ENCODE results near the gene TNFSF4. TPM values are rescaled to one million over a fixed set of nuclear protein-coding genes. Genes with fewer than 3 reads are reported as not detected.

The TNFSF4 gene
- total and polyA plus RNA-seq, 2 of the 13 experiments (the other 11 are each of a cell fraction or from before 2014, with no cell fraction given), result 2.4 to 7.9 TPM

DNA sequence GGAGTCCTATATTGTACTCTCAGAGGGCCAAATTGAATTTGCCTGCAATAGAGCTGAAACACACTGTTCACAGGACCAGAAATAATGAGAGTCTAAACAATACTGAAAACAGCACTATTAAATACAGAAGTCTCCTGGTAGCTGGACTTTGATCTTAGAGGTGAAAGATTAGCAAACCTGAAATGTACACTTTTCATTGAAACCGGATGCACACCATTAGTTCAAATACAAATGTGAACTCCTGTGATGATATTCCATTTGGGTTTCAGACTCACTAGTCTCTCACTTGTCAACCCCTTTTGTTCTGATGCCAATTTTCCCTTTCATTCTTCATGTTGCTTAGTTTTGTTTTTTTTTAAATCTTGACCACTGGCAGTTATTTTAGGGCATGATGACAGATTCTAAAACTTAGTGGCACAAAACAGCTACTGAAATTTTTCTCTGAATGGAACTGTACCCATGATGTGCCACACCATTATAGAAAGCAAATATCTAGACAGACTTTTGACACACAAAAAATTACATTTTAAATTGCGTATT, 5.9 kb upstream of the TNFSF4 start (continued):
- TF ChIP-seq, protein P1, sequence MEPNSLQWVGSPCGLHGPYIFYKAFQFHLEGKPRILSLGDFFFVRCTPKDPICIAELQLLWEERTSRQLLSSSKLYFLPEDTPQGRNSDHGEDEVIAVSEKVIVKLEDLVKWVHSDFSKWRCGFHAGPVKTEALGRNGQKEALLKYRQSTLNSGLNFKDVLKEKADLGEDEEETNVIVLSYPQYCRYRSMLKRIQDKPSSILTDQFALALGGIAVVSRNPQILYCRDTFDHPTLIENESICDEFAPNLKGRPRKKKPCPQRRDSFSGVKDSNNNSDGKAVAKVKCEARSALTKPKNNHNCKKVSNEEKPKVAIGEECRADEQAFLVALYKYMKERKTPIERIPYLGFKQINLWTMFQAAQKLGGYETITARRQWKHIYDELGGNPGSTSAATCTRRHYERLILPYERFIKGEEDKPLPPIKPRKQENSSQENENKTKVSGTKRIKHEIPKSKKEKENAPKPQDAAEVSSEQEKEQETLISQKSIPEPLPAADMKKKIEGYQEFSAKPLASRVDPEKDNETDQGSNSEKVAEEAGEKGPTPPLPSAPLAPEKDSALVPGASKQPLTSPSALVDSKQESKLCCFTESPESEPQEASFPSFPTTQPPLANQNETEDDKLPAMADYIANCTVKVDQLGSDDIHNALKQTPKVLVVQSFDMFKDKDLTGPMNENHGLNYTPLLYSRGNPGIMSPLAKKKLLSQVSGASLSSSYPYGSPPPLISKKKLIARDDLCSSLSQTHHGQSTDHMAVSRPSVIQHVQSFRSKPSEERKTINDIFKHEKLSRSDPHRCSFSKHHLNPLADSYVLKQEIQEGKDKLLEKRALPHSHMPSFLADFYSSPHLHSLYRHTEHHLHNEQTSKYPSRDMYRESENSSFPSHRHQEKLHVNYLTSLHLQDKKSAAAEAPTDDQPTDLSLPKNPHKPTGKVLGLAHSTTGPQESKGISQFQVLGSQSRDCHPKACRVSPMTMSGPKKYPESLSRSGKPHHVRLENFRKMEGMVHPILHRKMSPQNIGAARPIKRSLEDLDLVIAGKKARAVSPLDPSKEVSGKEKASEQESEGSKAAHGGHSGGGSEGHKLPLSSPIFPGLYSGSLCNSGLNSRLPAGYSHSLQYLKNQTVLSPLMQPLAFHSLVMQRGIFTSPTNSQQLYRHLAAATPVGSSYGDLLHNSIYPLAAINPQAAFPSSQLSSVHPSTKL (CRISPR knock-in tag; IDR thresholded peaks at IDR 0.05), result peak; percentile 96
- TF ChIP-seq ZFP36L1 (CRISPR knock-in tag; IDR thresholded peaks at IDR 0.05) (no peak), MED1 (CRISPR knock-in tag; IDR thresholded peaks at IDR 0.05) (peak; percentile 87), ZFP41 (CRISPR knock-in tag; IDR thresholded peaks at IDR 0.05; ENCODE audit: borderline replicate concordance) (no peak), ZNF264 (CRISPR knock-in tag; IDR thresholded peaks at IDR 0.05) (no peak), ZSCAN29 (CRISPR knock-in tag; conservative IDR thresholded peaks at IDR 0.05) (0 out of 2 replicates have a peak, but pooled peaks have one; percentile 62), ZNF766 (CRISPR knock-in tag; IDR thresholded peaks at IDR 0.05; ENCODE audit: borderline replicate concordance) (no peak), EP300 (IDR thresholded peaks at IDR 0.05; ENCODE audit: low read depth in 2 of 2, low read length in 2 of 2) (peak in 1 of 2 experiments; percentile 86; a peak in 2 of 4 replicates), EP300 (CRISPR knock-in tag; IDR thresholded peaks at IDR 0.05; ENCODE audit: borderline replicate concordance) (peak; percentile 55; the same call in 1 of the 2 replicates), ELF1 (CRISPR knock-in tag; IDR thresholded peaks at IDR 0.05) (no peak), MIER2 (CRISPR knock-in tag; IDR thresholded peaks at IDR 0.05) (no peak), MIXL1 (CRISPR knock-in tag; IDR thresholded peaks at IDR 0.05) (peak; percentile 90), TAF1 (CRISPR knock-in tag; IDR thresholded peaks at IDR 0.05) (no peak), PPARG (CRISPR knock-in tag; conservative IDR thresholded peaks at IDR 0.05) (peak; percentile 80), HNRNPLL (IDR thresholded peaks at IDR 0.05; ENCODE audit: low read depth, low read length, poor library complexity, severe bottlenecking) (no peak), SOX6 (IDR thresholded peaks at IDR 0.05) (no peak), SOX6 (CRISPR knock-in tag; IDR thresholded peaks at IDR 0.05) (peak; percentile 89), CEBPB (IDR thresholded peaks at IDR 0.05; ENCODE audit: borderline replicate concordance, low read depth, low read length) (0 out of 2 replicates have a peak, but pooled peaks have one; percentile 2), ISL2 (CRISPR knock-in tag; IDR thresholded peaks at IDR 0.05) (peak; percentile 68), PCBP2 (optimal IDR thresholded peaks at IDR 0.05; ENCODE audit: low read depth, low read length, poor library complexity, severe bottlenecking) (no peak), EHMT2 (IDR thresholded peaks at IDR 0.05; ENCODE audit: borderline replicate concordance, low read depth, low read length) (peak; percentile 39; the same call in 1 of the 2 replicates), RBFOX2 (IDR thresholded peaks at IDR 0.05; ENCODE audit: low read depth, low read length) (peak; percentile 60), ZKSCAN8 (CRISPR knock-in tag; IDR thresholded peaks at IDR 0.05; ENCODE audit: borderline replicate concordance) (peak; percentile 47; the same call in 1 of the 2 replicates), HMG20A (CRISPR knock-in tag; IDR thresholded peaks at IDR 0.05; ENCODE audit: borderline replicate concordance) (peak; percentile 90; the same call in 1 of the 2 replicates), ZNF24 (IDR thresholded peaks at IDR 0.05) (peak; percentile 87), TBP (CRISPR knock-in tag; IDR thresholded peaks at IDR 0.05) (no peak), ZNF260 (CRISPR knock-in tag; IDR thresholded peaks at IDR 0.05; ENCODE audit: borderline replicate concordance, low read depth) (no peak), HDAC2 (CRISPR knock-in tag; IDR thresholded peaks at IDR 0.05) (peak; percentile 44; the same call in 1 of the 2 replicates)
- TF ChIP-seq, protein P2, sequence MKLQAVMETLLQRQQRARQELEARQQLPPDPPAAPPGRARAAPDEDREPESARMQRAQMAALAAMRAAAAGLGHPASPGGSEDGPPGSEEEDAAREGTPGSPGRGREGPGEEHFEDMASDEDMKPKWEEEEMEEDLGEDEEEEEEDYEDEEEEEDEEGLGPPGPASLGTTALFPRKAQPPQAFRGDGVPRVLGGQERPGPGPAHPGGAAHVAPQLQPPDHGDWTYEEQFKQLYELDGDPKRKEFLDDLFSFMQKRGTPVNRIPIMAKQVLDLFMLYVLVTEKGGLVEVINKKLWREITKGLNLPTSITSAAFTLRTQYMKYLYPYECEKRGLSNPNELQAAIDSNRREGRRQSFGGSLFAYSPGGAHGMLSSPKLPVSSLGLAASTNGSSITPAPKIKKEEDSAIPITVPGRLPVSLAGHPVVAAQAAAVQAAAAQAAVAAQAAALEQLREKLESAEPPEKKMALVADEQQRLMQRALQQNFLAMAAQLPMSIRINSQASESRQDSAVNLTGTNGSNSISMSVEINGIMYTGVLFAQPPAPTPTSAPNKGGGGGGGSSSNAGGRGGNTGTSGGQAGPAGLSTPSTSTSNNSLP (IDR thresholded peaks at IDR 0.05; ENCODE audit: low read depth, low read length), result peak; percentile 82

All from HepG2 (cell line).